Stimulated activated CD8-positive, alpha-beta memory T cell treated with anti-CD3 and anti-CD28 coated beads, Interleukin-2, amount 100 ng/mL, for 1 hour (primary cell): ENCODE measurements around the gene GOT2.
A peak's percentile ranks its signal among the peaks of the same experiment; 100 is the strongest.
"Not testable (repeated sequence)": the region's sequence is repeated elsewhere in the genome, so short reads cannot be mapped to it uniquely, and the experiment has no call there.

ENCODE experiments used
- DNase-seq, 2 donors: peaks; one replicate each; pipeline ENCODE4 v3.0.0-alpha.2; 2020; ENCODE audit warnings: low read depth in 2 of 2

The GOT2 gene

GRCh38 chr16:58717994-58718393, 16.1 kb downstream of the GOT2 start:
- no peak for DNase-seq

- no peak for DNase-seq
These were observed 17.6 kb downstream of the GOT2 start for GRCh38 chr16:58716468-58716867.

- no peak for DNase-seq
These were observed 20.4 kb downstream of the GOT2 start for GRCh38 chr16:58713742-58714141.

GRCh38 chr16:58709333-58709732, 24.8 kb downstream of the GOT2 start:
- DNase-seq = no peak

GRCh38 chr16:58699151-58699550, 35.0 kb downstream of the GOT2 start:
- no peak for DNase-seq

GRCh38 chr16:58695368-58695767, 38.7 kb downstream of the GOT2 start:
- no peak for DNase-seq

- no peak for DNase-seq
These were observed 41.7 kb downstream of the GOT2 start for GRCh38 chr16:58692450-58692849.

GRCh38 chr16:58686985-58687706, 47.0 kb downstream of the GOT2 start:
- not testable (repeated sequence) for DNase-seq

GRCh38 chr16:58685084-58685449, 49.0 kb downstream of the GOT2 start:
- no peak for DNase-seq

- peak; percentile 39 to 50 for DNase-seq
These were observed 49.6 kb downstream of the GOT2 start, which contains the start of gene SLC38A7 for GRCh38 chr16:58684354-58685083. Gene SLC38A7 (minus strand): TSS chr16:58684770. CDS start chr16:58680126, 4,644 bp downstream.

GRCh38 chr16:58684001-58684353, 50.1 kb downstream of the GOT2 start:
- DNase-seq = no peak

- no peak for DNase-seq
These were observed 54.4 kb downstream of the GOT2 start for GRCh38 chr16:58679763-58680162.

- DNase-seq = no peak
These were observed 55.4 kb downstream of the GOT2 start for GRCh38 chr16:58678716-58679115.

GRCh38 chr16:58678269-58678668, 55.8 kb downstream of the GOT2 start:
- no peak for DNase-seq

GRCh38 chr16:58670946-58671583, 63.1 kb downstream of the GOT2 start:
- no peak for DNase-seq

GRCh38 chr16:58670177-58670576, 63.9 kb downstream of the GOT2 start:
- DNase-seq = no peak

GRCh38 chr16:58665200-58665599, 68.9 kb downstream of the GOT2 start:
- no peak for DNase-seq

GRCh38 chr16:58661199-58661830, 72.8 kb downstream of the GOT2 start:
- no peak for DNase-seq

GRCh38 chr16:58659911-58660310, 74.2 kb downstream of the GOT2 start:
- DNase-seq = not testable (repeated sequence)

GRCh38 chr16:58658796-58659211, 75.3 kb downstream of the GOT2 start:
- DNase-seq = no peak
